ENCODE data around the gene MAPK11.

MAPK11 gene

GRCh38 chr22:50293441-50294318 is 23.5 kb upstream of the MAPK11 start:
- peak; percentile 55 for DNase-seq

DNA sequence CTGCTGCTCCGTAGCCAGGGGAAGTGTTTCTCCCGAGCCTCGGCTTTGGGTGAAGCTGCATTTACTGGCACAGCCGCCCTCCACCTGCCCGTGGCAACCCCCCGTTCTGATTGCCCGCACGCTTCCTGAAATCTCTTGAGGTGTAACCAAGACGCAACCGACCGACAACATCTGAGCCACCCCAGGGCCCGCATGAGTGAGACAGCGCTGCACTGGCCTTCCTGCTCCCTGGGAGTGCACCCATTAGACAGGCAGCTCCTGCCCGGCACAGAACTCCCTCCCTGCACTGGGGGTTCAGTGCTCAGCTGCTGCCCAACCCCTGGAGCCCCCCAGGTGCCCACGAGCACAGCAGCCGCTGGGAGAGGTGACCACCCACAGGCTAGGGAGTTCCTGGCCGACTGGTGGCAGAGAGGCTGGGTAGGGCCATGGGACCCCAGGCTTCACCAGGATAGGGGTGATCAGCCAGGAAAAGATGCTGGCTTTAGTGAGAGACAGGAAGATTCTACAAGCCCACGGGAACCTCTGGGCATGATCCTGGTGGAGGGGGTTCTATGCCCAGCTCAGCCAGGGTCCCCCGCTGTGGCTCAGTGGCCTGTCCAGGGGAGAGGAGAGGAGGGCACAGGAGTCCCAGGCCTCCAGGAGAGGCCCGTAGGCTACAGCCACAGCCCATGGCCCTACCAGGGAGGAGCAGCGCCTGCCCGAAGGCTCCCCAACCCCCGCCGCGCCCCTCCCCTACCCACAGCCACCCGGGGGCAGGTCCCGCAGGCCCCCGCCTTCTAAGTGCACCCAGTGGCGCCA is 22.7 kb upstream of the MAPK11 start:
- DNase-seq, result no peak

DNA sequence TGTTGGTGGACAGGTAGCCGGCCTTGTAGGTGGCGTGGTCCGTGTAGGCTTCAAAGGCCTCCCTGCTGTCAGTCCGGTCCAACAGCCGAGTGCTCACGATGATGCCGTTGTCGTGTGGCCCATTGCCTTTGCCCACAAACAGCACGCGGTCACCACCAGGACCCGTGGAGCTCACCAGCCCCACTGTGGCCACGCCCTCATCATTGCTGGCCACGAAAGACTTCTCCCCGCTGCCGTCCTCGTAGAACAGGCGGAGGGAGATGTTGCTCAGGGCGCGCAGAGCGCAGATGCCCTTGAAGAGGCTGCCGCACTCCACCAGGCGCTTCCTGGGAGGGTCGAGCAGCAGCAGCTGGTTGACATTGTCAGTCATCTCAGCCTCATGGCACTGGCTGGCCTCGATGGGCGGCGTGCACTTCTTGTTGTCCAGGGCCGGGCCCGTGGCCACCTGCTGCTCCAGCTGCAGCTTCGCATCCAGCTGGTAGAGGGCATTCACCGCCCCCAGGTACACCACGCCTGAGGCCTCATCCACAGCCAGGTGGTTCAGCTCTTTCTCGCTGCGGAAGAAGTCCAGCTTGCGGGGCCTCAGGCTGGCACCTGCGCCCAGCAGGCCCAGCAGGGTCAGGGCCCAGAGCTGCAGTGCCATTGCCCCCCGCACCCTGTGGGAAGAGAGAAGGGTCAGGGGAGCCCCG is 19.9 kb upstream of the MAPK11 start:
- no peak for DNase-seq

GRCh38 chr22:50289151-50289941 is 19.2 kb upstream of the MAPK11 start:
- no peak for DNase-seq

- DNase-seq, result no peak
These were observed 17.6 kb upstream of the MAPK11 start for GRCh38 chr22:50287731-50288130.

DNA sequence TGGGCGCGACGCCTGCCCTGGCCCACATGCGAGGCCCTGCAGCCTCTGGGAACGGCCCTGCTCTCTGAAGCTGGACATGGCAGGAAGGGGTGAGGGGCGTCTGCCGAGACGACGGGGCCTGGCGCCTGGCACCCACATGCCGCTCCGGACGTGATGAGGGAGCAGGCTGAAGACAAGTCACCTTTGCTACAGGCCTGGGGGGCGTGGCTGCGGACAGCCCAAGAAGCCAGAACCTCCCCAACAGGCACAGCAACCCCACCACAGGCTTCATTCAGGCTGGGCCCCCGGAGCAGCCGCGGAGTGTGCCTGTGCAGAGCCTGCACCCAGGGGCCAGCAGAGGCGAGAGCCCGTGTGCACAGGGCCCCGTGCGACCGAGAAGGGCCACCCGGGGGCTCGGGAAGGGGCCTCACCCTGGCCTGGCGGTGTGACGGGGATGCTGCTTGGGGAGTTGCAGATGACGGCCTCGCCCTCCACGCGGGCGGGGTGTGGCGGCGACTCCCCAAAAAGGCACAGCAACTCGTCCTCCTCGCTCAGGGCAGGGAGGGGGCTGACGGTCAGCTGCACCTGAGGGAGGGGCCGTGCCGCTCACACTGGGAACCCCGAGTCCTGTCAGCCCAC is 16.6 kb upstream of the MAPK11 start:
- DNase-seq, result no peak

DNA sequence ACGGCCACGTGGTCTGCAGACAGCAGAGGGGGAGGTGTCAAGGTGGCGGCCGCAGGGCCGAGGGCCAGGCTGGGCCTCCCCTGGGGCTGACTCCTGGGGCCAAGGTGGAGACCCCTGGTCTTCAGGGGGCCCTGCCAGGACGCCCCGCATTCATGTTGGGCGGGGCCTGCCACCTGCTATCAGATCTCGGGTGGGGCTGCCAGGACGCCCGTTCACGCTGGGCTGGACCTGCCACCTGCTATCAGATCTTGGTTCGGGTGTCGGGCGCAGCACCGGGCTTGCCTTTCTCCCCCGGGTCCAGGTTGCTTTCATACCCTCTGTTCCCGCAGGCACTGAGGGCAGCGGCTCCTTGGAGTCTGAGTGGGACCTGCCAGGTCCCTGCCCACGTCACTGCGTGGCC is 16.1 kb upstream of the MAPK11 start:
- no peak for DNase-seq

DNA sequence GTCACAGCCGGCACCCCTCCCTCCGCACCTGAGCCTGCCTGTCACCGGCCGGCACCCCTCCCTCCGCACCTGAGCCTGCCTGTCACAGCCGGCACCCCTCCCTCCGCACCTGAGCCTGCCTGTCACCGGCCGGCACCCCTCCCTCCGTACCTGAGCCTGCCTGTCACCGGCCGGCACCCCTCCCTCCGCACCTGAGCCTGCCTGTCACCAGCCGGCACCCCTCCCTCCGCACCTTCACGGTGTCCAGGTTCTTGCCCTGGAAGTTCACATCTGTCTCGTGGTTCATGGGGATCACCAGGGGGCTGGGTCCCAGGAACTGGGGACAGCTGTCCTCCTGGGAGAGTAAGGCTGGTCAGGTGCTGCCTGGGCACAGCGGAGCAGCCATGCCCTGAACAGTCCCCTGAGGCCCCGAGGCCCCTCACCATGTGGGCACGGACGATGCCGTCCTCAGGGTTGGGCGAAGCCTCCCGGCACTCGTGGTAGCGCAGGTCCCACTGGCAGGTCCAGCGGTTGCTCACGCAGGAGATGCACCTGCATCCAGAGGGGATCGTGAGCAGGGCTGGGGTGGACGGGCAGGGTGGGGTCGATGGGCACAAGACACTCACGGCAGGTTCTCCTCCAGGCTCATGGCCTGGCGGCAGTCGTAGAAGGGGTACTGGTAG is 15.5 kb upstream of the MAPK11 start:
- DNase-seq, result no peak

GRCh38 chr22:50284479-50284878 is 14.3 kb upstream of the MAPK11 start:
- DNase-seq, result no peak

GRCh38 chr22:50283821-50284220 is 13.6 kb upstream of the MAPK11 start:
- DNase-seq, result no peak

DNA sequence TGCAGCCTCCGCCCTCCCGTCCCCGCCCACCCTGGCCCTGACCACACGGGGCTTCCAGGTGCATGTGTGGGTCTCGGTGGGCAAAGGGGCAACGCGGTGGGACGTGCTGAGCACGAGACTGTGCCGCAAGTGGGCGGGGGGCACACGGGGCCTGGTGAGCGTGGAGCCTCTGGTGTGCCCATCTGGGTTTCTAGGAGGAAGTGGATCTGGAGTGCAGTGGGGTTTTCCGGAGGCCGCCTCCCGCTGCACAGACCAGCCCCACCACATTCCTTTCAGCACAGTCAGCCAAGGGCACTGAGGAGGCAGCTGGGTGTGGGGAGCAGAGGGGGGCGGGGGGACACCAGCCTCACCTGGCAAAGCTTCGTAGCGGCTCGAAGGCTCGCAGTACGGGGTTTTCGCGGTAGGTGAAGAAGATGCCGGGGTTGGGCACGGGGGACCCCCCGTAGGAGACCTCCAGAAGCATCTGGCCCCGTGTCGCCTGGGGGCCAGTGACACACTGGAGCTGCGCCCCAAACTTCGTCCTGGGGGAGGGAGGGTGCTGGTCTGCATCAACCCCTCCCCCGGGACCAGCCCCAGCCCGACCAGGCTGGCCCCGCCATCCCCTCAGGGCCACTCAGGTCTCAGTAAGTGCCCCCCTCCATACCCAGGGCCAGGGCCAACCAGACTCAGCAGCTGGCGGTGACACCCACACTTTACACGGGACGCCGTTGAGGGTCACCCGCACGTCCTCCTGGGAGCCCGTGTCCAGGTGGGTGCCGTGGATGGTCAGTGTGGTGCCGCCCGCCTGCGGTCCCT is 12.4 kb upstream of the MAPK11 start:
- no peak for DNase-seq

GRCh38 chr22:50281957-50282356 is 11.8 kb upstream of the MAPK11 start:
- no peak for DNase-seq

DNA sequence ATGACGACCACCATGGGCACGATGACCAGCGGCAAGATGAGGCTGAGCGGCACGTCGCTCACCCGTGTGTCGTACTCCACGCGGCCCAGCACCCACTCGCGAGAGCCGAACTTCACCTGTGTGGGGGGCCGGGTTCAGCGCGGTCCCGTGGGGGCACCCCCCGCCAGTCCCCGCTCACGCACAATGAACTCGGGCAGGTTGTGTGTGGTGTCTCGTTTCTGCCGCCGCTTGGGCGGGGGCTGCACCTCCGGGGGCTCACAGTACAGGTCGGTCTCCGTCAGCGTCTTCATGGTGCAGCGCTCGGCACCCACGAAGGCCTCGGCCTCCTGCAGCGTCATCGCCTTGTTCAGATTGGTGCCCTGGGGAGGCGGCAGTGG is 11.2 kb upstream of the MAPK11 start:
- no peak for DNase-seq

DNA sequence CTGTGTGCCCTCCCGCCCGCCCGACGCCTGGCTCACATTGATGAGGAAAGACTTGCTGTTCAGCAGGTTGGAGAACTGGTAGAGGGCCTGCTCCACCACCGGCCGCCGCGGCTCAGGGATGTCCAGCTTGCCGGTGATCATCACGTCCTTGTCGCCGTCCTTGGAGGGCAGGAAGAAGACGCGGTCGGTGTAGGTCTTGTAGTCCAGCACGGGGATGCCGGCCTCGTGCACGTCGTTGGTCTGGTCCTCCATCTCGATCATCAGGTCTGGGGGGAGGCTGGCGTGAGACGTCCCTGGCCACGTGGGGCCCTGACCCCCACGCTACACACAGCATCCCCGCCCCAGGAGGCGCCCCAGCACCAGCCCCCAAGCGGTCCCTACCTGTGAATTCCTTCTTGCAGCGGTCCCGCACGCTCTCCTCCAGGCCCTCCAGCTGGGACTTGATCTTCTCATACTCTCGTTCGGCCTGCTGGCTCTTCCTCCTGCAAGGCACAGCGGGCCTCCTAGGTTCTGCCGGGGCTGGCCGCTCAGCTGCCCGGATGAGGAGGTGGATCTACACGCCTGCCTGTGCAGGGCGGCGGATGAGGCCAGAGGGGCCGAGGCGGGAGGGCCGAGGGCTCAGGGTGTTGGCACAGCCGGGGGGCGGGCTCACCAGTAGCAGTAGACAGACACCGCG is 10.7 kb upstream of the MAPK11 start:
- DNase-seq, result no peak

GRCh38 chr22:50280022-50280707 is 10.0 kb upstream of the MAPK11 start:
- no peak for DNase-seq

GRCh38 chr22:50278956-50279619 is 8.9 kb upstream of the MAPK11 start:
- no peak for DNase-seq

- DNase-seq, result no peak
These were observed 8.3 kb upstream of the MAPK11 start for GRCh38 chr22:50278461-50278860.

DNA sequence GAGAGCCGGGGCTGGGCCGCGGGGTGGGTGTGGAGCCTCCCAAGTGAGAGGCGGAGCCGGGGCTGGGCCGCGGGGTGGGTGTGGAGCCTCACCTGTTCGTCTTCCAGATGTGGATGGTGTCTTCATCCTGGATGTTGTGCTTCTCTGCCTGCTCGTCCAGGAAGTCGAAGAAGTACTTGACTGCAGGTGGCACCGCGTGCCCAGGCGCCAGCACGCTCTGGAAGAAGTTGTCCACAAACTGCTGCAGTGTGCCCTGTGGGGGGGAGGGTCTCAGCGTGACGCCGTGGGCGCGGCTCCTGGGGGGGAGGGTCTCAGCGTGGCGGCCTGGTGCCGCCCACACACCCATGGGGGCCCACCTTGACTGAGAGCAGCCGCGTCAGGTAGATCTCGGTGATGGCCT is 7.6 kb upstream of the MAPK11 start:
- no peak for DNase-seq

DNA sequence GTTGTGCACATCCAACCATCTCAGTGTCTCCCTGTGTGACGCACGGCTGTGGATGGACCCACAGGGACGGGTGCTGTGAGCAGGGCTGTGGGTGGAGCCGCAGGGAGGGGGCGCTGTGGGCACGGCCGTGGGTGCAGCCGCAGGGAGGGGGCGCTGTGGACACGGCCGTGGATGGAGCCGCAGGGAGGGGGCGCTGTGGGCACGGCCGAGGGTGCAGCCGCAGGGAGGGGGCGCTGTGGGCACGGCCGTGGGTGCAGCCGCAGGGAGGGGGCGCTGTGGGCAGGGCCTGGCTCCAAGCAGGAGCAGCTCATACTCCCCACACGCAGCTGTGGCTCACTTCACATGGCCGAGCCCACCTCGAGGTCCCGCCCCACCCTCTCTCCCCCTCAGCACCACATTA is 6.0 kb upstream of the MAPK11 start:
- DNase-seq, result no peak
